ENCODE measurements around the gene ZNF358.
A peak's percentile ranks its signal among the peaks of the same experiment; 100 is the strongest.

Gene ZNF358

DNA sequence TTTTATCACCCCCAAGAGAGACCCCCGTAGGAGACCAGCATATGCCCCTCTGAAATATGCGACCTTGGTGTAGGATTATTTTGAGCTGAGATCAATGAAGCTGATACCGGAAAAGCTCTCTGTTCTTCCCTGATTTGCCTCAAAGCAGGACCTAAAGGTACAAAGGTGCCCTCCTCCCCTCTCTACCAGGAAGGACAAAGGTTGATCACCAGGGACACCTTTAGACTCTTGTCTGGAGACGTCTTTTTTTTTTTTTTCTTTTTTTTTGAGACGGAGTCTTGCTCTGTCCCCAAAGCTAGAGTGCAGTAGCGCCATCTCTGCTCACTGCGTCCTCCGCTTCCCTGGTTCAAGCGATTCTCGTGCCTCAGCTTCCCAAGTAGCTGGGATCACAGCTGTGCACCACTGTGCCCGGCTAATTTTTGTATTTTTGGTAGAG, 26.3 kb upstream of the ZNF358 start:
- no peak for DNase-seq

DNA sequence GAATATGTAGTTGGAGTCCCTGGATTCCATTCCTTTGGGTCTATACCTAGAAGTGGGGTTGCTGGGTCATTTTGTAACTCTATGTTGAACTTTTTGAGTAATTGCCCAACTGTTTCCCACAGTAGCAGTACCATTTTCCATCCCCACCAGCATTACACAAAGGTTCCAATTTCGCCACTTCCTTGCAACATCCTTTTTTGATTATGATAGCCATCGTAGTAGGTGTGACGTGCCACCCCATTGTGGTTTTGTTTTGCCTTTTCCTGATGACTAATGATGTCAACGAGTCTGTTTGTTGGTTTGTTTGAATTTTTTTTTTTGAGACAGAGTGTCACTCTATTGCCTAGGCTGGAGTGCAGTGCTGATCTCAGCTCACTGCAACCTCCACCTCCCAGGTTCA, 23.8 kb upstream of the ZNF358 start:
- DNase-seq = peak; percentile 23

DNA sequence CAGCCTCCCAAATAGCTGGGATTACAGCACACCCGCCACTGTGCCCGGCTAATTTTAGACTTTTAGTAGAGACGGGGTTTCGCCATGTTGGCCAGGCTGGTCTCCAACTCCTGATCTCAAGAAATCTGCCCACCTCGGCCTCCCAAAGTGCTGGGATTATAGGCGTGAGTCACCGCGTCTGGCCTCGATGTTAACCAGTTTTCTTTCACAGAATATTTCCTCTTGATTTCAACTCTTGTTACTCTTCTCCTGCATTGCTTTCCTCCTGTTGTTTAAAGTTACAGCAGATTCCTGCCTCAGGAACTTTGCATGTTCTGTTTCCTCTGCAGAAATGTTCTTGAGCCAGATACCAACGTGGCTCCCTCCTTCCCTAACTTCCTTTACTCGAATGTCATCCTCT, 23.3 kb upstream of the ZNF358 start:
- no peak for DNase-seq

DNA sequence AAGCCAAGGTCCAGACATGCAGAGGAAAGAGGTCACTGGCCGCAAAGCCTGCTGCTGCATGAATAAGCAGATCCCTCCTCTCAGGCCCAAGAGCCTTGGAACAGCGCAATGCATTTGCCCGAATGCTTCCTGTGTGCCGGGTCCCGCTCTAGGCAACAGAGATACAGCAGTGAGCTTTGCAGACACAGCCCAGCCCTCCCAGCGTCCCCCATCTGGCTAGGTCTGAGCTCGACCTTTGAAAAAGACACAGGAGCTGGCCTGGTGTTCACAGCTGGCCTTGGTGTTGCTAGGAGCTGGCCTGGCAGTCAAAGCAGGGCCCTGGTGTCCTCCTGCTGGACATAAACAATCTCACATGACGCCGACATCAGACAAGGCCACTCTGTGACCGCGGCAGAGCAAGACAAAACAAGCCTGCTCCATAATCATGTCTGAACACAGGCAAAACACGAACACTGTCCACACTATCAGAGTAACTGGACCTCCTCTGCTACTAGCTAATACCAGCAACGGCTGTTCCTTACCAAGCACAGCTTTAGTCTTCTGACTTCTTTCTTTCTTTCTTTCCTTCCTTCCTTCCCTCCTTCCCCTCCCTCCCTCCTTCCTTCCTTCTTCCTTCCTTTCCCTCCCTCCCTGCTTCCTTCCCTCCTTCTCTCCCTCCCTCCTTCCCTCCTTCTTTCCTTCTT, 21.3 kb upstream of the ZNF358 start:
- DNase-seq = no peak

DNA sequence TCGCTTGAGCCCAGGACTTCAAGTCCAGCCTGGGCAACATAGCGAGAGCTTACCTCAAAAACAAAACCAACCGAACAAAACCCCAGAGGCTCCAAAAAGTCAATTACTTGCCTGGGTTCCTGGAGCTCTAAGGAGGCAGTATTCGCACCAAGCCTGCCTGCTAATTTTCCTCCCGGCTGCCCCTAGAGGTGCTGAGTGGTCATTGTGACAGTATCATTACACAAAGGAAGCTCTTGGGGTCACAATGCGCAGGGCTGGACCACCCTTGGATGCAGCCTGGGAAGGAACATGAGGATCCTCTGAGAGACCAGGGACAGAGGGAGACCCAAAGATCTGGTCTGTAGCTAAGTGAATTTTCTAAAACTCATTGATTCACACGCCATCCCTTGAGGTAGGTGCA, 18.6 kb upstream of the ZNF358 start:
- no peak for DNase-seq

DNA sequence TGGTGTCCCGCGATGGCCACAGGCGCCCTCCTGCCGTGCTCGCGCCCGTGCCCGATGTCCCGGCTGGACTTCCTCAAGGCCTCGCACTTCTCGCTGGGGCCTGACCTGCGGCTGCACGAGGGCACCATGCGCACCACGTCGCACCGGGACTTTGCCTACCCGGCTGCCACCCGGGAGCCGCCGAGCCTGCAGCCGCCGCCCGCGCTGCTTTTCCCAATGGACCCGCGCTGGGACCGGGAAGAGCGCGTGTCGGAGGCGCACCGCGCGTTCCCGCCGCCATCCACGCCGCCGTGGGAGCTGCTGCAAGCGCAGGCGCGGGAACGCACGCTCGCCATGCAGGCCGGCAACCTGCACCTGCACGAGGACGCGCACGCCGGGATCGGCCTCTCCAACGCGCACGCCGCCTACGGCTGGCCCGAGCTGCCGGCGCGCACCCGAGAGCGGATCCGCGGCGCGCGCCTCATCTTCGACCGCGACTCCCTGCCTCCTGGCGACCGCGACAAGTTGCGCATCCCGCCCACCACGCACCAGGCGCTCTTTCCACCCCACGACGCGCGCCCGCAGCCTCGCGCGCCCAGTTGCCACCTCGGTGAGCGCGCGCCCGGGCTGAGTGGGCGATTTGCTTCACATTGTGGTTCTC, 15.0 kb upstream of the ZNF358 start:
- peak; percentile 23 to 30 for DNase-seq

DNA sequence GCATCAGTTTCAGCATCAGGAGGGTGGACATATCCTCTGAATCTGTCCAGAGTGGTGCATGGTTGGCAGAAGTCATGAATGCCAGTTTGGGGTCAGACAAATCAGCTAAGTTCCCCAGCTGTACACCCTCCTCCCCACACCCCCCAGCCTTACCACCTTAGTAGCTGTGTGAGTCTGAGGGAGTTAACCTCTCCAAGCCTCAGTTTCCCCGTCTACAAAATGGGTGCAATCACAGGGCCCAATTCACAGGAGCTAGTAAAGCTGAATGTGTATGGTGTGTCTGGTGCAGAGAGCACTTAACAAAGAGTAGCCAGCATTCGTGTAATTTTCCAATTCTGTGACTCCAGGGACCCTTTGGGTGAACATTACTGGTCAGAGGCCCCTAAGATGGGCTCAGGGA, 13.4 kb upstream of the ZNF358 start:
- DNase-seq = no peak

DNA sequence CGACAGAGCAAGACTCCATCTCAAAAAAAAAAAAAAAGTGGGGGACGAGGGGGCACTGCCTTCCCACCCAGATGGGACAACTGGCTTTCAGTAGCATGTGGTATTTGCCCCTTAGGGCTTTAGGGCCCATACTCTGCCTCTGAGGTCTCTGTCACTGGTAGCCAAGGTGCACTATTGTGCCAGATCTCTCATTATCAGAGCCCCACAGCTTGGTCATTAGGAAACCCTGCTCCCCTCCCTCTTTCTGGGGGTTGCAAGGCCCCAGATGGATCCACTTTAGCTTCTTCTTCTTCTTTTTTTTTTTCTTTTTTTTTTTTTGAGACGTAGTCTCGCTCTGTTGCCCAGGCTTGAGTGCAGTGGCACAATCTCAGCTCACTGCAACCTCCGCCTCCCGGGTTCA, 11.2 kb upstream of the ZNF358 start:
- no peak for DNase-seq

DNA sequence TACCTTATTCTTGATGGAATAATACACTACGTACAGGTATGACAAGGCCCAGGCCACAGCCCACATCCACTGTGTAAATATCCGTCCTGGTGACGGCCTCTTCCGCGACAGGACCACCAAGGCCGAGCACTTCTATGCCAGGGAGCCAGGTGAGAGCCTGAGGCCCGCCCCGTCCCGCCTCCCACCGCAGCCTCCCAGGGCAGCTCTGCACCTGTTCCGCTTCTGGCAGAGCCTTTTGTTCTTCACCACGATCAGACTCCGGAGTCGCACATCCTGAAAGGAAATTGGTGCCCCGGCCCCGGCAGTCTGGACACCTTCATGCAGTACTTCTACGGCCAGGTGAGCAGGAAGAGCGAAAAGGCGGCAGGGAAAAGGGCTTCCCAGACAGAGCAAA, 10.6 kb upstream of the ZNF358 start:
- DNase-seq = no peak

DNA sequence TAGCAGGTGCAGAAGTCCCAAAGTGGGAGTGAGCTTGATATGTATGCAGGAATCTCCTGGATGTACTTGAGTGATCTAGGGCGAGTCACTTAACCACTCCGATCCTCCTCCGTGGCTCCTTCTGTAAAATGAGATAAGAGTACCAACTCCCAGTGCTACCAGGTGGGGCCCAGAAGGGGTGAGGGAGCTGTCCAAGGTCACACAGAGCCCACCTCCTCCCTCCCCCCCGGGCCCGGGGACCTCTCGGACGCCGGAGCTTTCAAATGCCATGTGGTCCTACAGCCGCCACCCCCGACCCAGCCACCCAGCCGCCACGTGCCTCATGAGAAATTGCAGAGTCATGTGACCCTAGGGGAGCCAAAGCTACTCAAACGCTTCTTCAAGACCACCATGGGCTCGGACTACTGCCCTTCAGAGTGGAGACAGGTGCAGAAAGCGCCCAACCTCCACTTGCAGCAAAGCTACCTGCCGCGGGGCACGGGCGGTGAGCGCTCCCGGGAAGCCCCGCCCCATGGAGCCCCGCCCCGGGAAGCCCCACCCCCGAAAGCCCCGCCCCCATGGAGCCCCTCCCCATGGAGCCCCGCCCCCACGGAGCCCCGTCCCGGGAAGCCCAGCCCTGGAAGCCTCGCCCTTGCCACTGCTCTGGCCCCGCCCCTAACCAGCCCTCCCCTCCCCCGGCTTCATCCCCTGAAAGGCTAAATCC, 10.1 kb upstream of the ZNF358 start:
- DNase-seq = no peak

DNA sequence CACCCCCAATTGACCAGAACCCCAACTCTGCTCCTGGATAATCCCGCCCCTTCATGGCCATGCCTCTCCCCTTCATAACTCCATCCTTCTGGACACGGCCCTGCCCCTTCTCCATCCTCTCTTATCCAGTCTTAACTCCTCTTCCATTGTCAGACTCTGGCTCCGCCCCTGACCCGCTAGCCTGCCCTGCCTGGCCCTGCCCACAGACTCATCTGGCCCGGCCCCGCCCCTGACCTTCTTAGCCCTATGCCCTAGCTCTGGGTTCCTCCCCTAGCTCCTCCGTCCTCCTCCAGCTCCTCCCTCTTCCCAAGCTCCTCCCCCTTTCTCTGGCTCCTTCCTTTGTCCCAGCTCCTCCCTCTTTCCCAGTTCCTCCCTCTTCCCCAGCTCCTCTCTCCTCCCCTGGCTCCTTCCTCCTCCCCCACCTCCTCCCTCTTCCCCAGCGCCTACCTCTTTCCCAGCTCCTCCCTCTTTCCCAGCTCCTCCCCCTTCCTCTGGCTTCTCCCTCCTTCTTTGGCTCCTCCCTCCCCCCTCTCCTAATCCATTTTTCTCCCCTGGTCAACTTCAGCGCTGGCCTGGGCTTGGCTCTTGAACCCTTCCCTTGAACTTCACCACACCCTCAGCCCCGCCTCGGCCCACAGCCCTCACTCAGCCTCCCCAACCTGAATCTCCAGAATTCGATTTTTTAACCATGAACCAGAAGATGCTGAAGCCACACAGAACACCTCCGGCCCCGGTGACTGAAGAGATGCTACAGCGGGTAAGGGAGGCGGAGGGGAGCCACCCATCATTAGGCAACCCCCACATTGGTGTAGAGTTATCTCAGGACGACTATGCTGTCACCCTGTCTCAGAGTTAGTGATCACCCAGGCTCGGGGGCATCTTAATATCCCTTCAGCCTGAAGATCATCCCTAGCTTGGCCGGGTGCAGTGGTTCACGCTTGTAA, 9.2 kb upstream of the ZNF358 start:
- peak in 1 of 2 experiments; percentile 13 for DNase-seq

DNA sequence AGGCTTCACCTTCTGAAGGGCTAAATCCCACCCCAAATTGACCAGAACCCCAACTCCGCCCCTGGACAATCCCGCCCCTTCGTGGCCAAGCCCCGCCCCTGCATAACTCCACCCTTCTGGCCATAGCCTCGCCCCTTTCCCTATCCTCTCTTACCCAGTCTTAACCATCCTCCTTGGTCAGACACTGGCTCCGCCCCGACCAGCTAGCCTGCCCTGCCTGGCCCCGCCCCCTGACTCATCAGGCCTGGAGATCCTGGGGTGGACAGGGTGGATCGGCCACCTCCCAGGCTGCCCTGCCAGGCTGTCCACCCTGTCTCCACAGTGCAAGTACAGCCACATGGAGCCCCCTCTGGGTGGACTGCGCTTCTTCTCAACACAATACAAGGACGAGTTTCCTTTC, 8.0 kb upstream of the ZNF358 start:
- DNase-seq = no peak

DNA sequence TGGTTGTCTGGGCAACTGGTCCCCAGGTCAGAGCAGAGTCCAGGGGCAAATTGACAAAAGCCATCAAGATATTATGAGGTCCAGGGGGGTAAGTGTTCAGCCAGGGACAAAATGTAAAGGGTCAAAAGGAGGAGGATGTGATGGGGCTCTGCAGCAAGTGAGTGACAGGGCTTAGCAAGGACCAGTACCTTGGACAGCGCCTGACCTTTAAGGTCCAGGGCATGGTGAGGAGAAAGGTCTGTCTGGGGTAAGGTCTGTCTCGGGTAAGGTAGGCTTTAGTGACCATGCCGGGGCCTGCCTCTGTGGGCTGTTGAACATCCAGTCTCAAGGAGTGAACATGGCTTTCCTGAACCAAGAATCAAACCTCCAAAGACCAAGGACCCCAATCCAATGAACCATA, 6.3 kb upstream of the ZNF358 start:
- no peak for DNase-seq

DNA sequence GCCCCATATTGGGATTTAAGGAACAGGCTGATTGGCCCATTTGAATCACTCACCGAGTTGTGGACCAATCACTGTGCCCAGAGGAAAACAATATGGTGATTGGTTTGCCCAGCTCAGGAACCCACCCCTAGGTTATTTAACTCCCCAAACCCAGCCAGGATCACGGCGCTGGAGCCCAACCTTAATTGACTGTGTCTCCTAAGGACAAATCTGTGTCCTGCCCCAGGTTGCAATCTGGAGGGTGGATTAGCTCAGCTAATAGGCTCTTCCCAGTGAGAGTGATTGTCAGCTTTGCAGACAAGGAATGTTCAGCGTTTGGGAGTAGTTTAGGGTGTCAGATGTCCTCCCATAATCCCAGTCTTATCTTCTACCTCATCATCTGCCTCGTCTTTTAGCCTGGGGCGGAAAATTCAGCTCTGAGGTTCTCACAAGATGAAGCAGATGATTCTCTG, 3.5 kb upstream of the ZNF358 start:
- no peak for DNase-seq

DNA sequence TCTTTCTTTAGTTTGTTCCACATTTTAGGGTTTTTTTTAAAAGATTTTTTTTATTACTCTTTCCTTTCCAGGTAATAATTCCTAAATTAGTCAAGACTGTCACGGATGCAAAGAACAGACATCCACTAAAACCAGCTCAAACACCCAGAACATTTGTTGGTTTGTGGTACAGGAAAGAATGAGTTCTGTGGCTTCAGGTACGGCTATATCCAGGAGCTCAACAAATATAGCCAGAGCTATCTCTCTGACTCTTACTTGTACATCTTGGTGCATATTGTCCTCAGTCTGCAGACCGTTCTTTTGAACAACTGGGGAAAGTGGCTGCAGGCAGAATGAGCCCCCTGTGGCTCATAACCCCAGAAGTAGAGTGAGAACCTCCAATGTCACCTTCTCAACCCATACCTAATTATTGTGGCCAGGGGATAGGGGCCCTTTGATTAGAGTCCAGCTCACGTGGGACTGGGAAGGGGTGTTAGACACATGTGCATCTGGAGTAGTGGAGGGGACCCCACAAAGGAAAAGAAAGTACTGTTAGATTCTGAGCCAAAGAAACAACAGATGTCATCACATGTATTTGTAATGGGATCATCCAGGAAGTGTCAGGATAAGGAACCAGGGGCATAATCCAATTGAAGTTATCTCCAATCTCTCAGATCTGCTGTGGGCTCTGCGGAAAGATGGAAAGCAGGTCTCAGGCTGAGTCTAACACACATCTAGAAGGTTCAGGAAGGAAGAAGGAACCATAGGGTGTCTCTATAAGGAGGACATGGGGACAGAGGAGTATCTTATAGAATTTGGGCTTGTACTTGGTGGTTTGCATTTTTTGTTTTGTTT, 1.9 kb upstream of the ZNF358 start:
- DNase-seq = no peak

DNA sequence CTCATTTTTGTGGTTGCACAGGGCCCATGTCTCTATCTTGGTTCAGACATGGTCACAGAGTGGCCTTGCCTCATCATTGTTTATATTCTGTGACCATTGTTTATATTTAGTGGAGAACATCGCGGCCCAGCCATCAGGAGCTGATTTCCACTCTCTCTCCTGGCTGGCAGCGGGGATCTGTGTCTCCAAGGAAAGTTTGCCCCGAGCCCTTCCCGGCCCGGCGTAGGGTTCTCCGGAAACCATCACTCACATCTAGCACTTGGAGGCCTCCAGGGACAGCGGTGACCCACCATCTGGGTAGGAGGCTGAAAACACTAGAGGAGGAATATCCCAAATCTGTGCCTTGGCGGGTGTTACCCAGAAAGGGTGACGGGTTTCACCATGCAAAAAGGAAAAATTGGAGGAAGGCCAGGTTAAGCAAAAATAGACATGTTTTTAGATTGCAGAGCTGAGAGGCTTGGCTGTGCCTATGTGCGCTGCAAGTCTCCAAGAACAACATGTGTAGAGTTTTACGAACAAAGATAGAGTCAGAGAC, 726 bp upstream of the ZNF358 start:
- DNase-seq = no peak

DNA sequence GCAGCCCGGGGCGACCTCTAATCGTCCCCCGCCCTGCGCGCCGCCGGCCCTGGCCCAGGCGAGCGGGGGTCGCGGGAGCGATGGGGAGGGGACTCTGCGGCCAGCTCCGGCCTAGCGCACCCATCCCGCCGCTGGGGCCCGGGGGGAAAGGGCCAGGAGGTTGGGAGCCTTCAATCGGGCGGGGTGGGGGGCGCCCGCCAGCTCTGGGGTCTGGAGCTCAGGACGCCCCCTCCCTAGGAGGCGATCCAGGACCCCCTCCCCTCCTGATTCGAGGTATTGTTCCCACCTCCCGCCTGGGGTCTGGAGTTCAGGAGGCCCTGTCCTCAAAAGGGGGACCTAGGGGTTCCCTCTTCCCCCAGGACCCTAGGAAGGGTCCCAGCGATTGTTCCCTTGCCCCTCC, 430 bp downstream of the ZNF358 start:
- DNase-seq = no peak

DNA sequence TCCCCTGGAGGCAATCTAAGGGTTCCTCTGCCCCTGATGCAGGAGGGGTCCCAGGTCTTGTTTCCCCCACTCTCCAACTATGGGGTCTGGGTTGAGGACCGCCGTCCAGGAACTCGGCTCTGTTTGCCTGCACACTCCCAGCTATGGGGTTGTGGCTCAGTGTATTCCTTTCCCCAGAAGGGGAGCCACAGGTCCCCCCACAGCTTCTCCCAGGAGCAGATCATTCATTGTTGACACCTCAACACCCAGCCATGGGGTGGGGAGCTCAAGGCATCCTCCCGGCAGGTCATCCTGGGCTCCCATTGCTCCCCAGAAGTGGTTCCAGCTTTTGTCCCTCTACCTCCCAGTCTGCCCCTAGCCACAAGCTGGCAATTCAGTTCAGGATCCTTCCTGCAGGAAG, 975 bp downstream of the ZNF358 start:
- DNase-seq = no peak

DNA sequence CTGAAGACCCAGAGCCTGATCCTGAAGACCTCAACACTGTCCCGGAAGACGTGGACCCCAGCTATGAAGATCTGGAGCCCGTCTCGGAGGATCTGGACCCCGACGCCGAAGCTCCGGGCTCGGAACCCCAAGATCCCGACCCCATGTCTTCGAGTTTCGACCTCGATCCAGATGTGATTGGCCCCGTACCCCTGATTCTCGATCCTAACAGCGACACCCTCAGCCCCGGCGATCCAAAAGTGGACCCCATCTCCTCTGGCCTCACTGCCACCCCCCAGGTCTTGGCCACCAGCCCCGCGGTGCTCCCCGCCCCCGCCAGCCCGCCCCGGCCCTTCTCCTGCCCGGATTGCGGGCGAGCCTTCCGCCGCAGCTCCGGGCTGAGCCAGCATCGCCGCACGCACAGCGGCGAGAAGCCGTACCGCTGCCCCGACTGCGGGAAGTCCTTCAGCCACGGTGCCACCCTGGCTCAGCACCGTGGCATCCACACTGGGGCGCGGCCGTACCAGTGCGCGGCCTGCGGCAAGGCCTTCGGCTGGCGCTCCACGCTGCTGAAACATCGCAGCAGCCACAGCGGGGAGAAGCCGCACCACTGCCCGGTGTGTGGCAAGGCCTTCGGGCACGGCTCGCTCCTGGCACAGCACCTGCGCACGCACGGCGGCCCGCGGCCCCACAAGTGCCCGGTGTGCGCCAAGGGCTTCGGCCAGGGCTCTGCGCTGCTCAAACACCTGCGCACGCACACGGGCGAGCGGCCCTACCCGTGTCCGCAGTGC, 3.6 kb downstream of the ZNF358 start:
- no peak for DNase-seq

DNA sequence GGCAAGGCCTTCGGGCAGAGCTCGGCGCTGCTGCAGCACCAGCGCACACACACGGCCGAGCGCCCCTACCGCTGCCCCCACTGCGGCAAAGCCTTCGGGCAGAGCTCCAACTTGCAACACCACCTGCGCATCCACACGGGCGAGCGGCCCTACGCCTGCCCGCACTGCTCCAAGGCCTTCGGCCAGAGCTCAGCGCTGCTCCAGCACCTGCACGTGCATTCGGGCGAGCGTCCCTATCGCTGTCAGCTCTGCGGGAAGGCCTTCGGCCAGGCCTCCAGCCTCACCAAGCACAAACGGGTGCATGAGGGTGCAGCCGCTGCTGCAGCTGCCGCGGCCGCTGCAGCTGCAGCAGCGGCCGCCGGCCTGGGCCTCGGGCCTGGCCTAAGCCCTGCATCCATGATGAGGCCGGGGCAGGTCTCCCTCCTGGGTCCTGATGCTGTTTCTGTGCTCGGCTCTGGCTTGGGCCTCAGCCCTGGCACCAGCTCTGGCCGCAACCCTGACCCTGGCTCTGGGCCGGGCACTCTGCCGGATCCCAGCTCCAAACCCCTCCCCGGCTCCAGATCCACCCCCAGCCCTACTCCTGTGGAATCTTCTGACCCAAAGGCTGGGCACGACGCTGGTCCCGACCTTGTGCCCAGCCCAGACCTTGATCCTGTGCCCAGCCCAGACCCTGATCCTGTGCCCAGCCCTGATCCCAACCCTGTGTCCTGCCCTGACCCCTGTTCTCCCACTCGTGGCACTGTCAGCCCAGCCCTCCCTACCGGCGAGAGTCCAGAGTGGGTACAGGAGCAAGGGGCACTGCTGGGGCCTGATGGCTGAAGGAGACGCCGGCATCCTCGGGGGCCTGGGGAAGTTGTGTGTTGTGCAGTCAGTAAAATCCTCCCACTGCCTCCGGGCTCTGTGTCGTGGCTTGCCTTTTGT, 4.5 kb downstream of the ZNF358 start:
- DNase-seq = no peak
